ENCODE data around the gene TAF5L.
"Not testable (repeated sequence)": the region's sequence is repeated elsewhere in the genome, so short reads cannot be mapped to it uniquely, and the experiment has no call there.

TAF5L gene

GRCh38 chr1:229561141-229561540 is 64.8 kb downstream of the TAF5L start:
- DNase-seq (ENCODE audit: low read depth), result no peak
- no peak overlapping the region for H3K4me3 ChIP-seq (ENCODE audit: low read length)
- no peak for TF ChIP-seq CTCF (conservative IDR thresholded peaks at IDR 0.05; ENCODE audit: low read depth, low read length)

DNA sequence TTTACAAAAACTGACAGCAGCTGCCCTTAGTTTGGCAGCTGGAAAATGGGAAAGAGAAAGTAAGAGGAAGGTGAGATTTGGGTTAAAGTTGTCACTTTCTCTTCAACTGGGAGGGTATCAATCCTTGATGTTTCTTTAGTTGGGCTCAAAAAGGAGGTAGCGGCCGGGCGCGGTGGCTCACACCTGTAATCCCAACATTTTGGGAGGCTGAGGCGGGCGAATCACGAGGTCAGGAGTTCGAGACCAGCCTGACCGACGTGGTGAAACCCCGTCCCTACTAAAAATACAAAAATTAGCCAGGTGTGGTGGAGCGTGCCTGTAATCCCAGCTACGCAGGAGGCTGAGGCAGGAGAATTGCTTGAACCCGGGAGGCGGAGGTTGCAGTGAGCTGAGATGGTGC is 65.8 kb downstream of the TAF5L start:
- DNase-seq (ENCODE audit: low read depth), result not testable (repeated sequence)

DNA sequence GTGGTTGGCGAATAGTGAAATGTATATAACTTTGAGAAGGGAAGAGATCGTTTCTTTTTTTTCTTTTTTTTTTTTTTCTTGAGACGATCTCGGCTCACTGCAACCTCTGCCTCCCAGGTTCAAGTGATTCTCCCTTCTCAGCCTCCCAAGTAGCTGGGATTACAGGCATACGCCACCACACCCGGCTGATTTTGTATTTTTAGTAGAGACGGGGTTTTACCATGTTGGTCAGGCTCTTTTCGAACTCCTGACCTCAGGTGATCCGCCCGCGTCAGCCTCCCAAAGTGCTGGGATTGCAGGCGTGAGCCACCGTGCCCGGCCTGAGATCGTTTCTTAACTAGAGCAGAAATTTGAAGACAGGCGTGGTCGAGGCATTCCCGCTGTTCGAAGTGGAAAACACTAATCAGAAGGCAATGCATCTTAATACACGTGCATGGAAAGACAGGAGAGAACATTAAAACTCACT is 66.6 kb downstream of the TAF5L start:
- DNase-seq (ENCODE audit: low read depth), result not testable (repeated sequence)
- peak overlapping the region; percentile 74 for H3K4me3 ChIP-seq (ENCODE audit: low read length)

More for the DNA sequence above, 65.8 kb downstream of the TAF5L start:
- not testable (repeated sequence) for H3K4me3 ChIP-seq (ENCODE audit: low read length)

DNA sequence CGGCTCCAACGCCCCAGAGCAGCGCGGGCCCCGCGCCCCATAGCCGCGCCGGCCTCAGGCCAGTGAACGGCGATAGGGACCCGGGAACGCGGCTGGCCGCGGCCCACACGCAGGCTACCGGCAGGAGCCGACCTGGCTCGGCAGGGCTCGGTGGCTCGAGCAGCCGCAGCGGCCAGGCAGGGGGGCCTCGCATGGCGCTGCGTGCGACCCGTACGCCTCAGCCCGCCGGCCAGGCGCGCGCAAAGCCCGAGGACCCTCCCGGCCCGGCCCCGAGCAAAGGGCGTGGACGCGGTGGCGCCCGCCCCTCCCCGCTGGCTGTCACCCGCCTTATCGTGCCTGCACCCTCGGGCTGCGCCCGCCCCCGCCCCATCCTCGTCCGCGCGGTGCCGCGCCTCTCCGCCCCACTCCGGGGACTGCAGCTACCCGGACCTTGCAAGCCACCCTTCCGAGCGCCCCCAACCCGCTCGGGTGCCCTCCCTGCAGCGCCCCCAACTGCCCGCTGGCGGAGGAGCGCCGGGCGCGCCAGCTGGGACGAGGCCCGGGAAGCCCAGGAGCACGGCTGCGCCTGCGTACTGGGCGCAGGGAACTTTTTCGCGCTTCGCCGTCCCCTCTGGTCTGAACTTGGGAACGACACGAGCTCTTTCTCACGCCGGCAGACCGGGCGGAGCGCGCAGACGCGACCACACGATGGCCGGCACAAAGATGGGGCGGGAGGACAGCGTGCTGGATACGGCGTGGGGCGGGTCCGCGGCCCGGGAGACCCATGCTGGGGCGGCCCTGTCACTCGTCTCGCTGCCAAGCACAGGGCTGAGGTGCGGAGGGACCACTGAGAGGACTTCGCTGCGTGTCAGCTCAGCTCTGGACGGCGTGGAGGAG is 67.2 kb downstream of the TAF5L start, which contains the start of gene ABCB10:
TSS of gene ABCB10 (minus strand) at position 248 of the 876 bp plus-strand sequence. CDS start at position 193, 55 bp downstream.
- peak within 1 kb of the TSS; percentile 74 for H3K4me3 ChIP-seq (ENCODE audit: low read length)
- peak; percentile 87 for DNase-seq (ENCODE audit: low read depth)
- peak; percentile 73 for TF ChIP-seq CTCF (conservative IDR thresholded peaks at IDR 0.05; ENCODE audit: low read depth, low read length)

DNA sequence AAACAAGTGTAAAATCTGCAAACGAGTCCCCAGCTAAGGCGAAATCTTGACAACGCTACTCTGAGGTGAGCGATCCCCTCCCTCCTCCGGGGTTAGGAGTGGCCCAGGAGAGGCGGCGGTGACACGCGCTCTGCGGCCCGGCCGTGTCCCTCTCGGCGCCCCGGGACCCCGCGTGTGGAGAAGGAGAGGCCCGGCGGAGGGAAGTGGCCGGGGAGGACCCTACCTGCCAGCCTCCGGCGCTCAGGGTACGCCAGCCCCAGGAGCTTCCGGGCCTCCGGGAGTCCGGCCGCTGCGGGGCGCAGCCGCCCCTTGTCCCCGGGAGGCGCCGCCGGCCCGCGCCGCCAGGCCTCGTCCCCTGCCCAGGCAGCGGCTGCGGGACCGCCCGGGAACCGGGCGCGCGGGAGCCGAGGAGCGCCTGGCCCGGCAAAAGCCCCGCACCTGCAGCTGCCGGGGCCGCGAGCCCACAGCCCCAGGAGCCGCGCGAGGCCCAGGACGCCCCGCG is 68.0 kb downstream of the TAF5L start:
- peak overlapping the region; percentile 74 for H3K4me3 ChIP-seq (ENCODE audit: low read length)
- no peak for DNase-seq (ENCODE audit: low read depth)
- TF ChIP-seq CTCF (conservative IDR thresholded peaks at IDR 0.05; ENCODE audit: low read depth, low read length), result no peak

DNA sequence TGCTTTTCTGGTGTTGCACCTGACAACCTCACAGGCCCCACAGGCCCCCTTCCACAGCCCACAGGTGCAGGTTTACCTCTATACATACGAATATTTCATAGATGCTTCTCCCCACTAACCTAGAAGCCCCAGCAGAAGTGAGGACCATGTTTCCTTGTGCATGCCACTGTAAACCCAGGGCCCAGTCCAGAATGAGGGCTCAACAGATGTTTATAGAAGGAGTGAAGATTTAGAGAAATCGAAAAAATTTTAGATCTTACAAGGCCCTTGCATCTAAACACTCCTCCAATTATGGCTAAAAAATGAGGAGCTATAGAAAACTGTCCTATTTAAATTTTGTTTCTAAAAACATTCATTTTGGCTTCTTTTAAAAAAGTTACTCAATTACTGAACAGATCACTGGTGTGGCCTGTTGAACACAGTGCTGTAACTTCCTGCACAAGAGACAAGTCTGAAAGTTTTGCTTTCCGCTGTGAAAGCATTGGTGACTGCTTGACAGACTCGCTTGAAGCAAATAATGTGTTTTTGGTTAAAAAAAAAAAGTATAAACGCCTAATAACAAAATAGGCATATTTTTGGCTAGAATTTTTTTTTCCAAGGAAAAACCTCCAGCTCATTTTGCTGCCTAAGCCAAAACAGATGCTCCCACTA is 68.6 kb downstream of the TAF5L start:
- no peak for DNase-seq (ENCODE audit: low read depth)
- no peak for TF ChIP-seq CTCF (conservative IDR thresholded peaks at IDR 0.05; ENCODE audit: low read depth, low read length)
- H3K4me3 ChIP-seq (ENCODE audit: low read length), result peak overlapping the region; percentile 74

DNA sequence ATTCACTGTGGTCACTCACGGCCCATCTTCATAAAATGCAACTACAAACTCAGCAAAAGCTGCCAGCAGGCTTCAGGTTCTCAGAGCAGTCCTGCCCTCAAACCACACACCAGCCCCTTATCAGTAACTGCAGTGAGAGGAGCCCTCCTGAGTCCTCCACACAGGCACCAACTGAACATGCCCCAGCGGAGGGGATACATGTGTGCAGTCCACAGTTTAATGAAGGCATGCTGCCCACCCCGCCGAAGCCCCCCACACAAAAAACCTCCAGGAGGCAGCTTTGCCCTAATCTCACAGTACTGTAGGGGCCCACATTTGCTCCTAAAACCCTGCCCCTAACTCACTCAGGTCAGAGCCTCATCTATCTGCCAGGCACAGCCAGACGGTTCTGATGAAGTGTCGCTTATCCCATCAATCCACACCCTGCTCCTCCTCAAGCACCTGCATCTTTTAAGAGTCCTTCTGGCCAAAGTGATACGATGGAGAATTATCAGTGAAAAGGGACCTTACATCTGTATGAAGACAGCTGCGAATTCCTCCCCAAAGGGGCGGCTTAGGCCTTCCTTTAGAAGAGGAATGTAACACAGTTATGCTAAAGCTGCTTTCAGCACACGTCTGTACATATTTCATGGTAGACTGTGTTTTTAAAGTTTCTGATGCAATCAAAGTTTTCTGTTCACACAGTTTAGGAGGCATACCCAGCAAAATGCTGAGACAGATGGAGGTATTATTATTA is 70.9 kb downstream of the TAF5L start:
- DNase-seq (ENCODE audit: low read depth), result no peak
- no peak overlapping the region for H3K4me3 ChIP-seq (ENCODE audit: low read length)
- TF ChIP-seq CTCF (conservative IDR thresholded peaks at IDR 0.05; ENCODE audit: low read depth, low read length), result no peak
